Measurements from ENCODE around the gene RPS3A. TPM values are rescaled to one million over a fixed set of nuclear protein-coding genes. Genes with fewer than 3 reads are reported as not detected.
"Not testable (repeated sequence)": the region's sequence is repeated elsewhere in the genome, so short reads cannot be mapped to it uniquely, and the experiment has no call there.

Gene RPS3A
- total RNA-seq, 1 experiment from 2014 or later = 918 TPM

- ChIA-PET CTCF (no interaction called here), POLR2A (no interaction called here)
- BruUV-seq (replicated peaks) = no TSS peak
- DNase-seq (ENCODE audit: low read depth, low spot score) (no peak), ATAC-seq (no peak)
- intact Hi-C loops (cut with micrococcal nuclease; ENCODE audit: unreplicated experiment) = no loop called here
- Histone ChIP-seq H3K4me3 (ENCODE audit: low read depth in 2 of 2, low read length in 2 of 2) (no peak overlapping the region), H3K27ac (ENCODE audit: low read length) (no peak overlapping the region), H3K4me1 (ENCODE audit: control insufficient read depth, insufficient read depth, low read length) (no peaks in the 10 kb centered on the region), H3K9me3 (ENCODE audit: control insufficient read depth, insufficient read depth, low read depth, low read length) (no peaks in the 10 kb centered on the region), H3K36me3 (ENCODE audit: control insufficient read depth, insufficient read depth, low read length) (no peaks in the 10 kb centered on the region), H3K27me3 (ENCODE audit: control insufficient read depth, insufficient read depth, low read length) (no peaks in the 10 kb centered on the region)
- in situ Hi-C loops (cut with HindIII; ENCODE audit: low pct_unique_long_range_greater_than_20kb, low sequenced_read_pairs) = no loop called here
- TF ChIP-seq TCF7L2 (IDR thresholded peaks at IDR 0.05; ENCODE audit: low read depth, low read length) (no peak), REST (IDR thresholded peaks at IDR 0.05; ENCODE audit: insufficient read depth in 1 of 2, low read depth in 2 of 2, low read length in 1 of 2) (no peak), CTCF (IDR thresholded peaks at IDR 0.05) (no peak), SIN3A (IDR thresholded peaks at IDR 0.05; ENCODE audit: borderline replicate concordance, insufficient read depth, low read depth, low read length) (no peak), POLR2AphosphoS5 (IDR thresholded peaks at IDR 0.05; ENCODE audit: low read depth, low read length) (no peak)
These were observed 25.0 kb upstream of the RPS3A start for GRCh38 chr4:151074416-151074916.

GRCh38 chr4:151077978-151078377, 21.4 kb upstream of the RPS3A start:
- ATAC-seq; in situ Hi-C loops (cut with HindIII; ENCODE audit: low pct_unique_long_range_greater_than_20kb, low sequenced_read_pairs): not testable (repeated sequence)

GRCh38 chr4:151087467-151087866, 12.0 kb upstream of the RPS3A start:
- Histone ChIP-seq H3K27me3 (ENCODE audit: control insufficient read depth, insufficient read depth, low read length) (no peaks in the 10 kb centered on the region), H3K9me3 (ENCODE audit: control insufficient read depth, insufficient read depth, low read depth, low read length) (no peaks in the 10 kb centered on the region), H3K4me1 (ENCODE audit: control insufficient read depth, insufficient read depth, low read length) (no peaks in the 10 kb centered on the region), H3K4me3 (ENCODE audit: low read depth in 2 of 2, low read length in 2 of 2) (no peak overlapping the region), H3K27ac (ENCODE audit: low read length) (no peak overlapping the region), H3K36me3 (ENCODE audit: control insufficient read depth, insufficient read depth, low read length) (no peaks in the 10 kb centered on the region)
- POLR2A ChIA-PET = interaction anchor here (0.6 kb wide), 1 partner anchor 49 kb away, joined by 4 read pairs; no protein-coding TSS in a partner anchor
- ATAC-seq (no peak), DNase-seq (ENCODE audit: low read depth, low spot score) (no peak)
- no TSS peak for BruUV-seq (replicated peaks)
- TF ChIP-seq CTCF (IDR thresholded peaks at IDR 0.05) (no peak), TCF7L2 (IDR thresholded peaks at IDR 0.05; ENCODE audit: low read depth, low read length) (no peak), SIN3A (IDR thresholded peaks at IDR 0.05; ENCODE audit: borderline replicate concordance, insufficient read depth, low read depth, low read length) (no peak), REST (IDR thresholded peaks at IDR 0.05; ENCODE audit: insufficient read depth in 1 of 2, low read depth in 2 of 2, low read length in 1 of 2) (no peak), POLR2AphosphoS5 (IDR thresholded peaks at IDR 0.05; ENCODE audit: low read depth, low read length) (no peak)
- CTCF ChIA-PET = no interaction called here
- in situ Hi-C loops (cut with HindIII; ENCODE audit: low pct_unique_long_range_greater_than_20kb, low sequenced_read_pairs) (no loop called here), intact Hi-C loops (cut with micrococcal nuclease; ENCODE audit: unreplicated experiment) (no loop called here)

More at GRCh38 chr4:151077978-151078377, 21.4 kb upstream of the RPS3A start:
- H3K27me3 ChIP-seq (ENCODE audit: control insufficient read depth, insufficient read depth, low read length); BruUV-seq (replicated peaks); H3K4me1 ChIP-seq (ENCODE audit: control insufficient read depth, insufficient read depth, low read length); H3K27ac ChIP-seq (ENCODE audit: low read length); H3K9me3 ChIP-seq (ENCODE audit: control insufficient read depth, insufficient read depth, low read depth, low read length); H3K4me3 ChIP-seq (ENCODE audit: low read depth in 2 of 2, low read length in 2 of 2); H3K36me3 ChIP-seq (ENCODE audit: control insufficient read depth, insufficient read depth, low read length); DNase-seq (ENCODE audit: low read depth, low spot score); POLR2A ChIA-PET; intact Hi-C loops (cut with micrococcal nuclease; ENCODE audit: unreplicated experiment); CTCF ChIA-PET: not testable (repeated sequence)
